Astrocyte of the cerebellum (primary cell): Measurements from ENCODE around the gene EPS8L2.

Experiments
- DNase-seq: peaks from one replicate; pipeline ENCODE4 v3.0.0-alpha.2; 2011; ENCODE audit warnings: low read depth
- H3K4me3 ChIP-seq: 2 replicates; pipeline ENCODE4 v1.5.1; 2011; ENCODE audit warnings: mild to moderate bottlenecking, low read depth, low read length, moderate library complexity
- in situ Hi-C: cut with HindIII; loops from 2 replicates; pipeline ENCODE4 v1.10.0; 2017; ENCODE audit warnings: low sequenced_read_pairs
- TF ChIP-seq, protein P1 (sequence below): IDR thresholded peaks from 2 replicates; pipeline ENCODE4 v1.5.1; 2012; ENCODE audit warnings: low read length, low read depth, moderate library complexity, mild to moderate bottlenecking; ENCODE audit errors: missing control alignments

EPS8L2 gene

DNA sequence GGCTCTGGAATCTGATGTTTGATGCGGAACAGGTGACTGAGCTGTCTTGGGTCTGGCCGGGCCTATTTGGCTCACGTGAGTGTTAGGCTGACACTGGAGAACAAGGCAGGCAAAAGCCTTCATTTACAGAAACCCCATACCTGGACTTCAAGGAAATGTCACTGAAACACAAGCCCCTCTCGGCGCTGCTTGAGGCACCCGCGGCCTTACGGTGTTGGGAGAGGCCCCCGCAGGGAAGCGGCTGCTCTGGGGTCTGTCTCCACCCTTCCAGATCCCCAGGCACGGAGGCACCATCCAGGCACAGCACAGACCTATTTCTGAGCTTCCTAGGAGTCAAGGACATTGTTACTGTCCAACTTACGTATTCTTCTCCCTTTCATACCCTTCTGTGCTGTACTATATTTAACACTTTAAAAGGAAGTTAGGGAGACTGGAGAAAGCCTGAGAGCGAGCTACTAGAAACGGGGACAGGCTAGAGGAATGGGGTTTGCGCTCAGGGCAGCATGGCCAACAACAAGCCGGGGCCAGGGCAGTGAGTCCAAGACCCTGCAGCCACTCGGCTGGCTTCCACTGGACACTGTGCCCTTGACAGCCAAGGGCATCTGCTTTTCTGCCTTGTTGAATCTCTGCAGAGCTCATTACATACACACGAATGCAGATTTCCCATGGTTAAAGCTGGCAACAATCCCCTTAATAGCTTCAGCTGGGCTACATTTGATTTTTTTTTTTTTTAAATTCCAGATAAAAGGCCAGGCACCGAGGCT is 45.2 kb upstream of the EPS8L2 start:
- TF ChIP-seq, protein P1, sequence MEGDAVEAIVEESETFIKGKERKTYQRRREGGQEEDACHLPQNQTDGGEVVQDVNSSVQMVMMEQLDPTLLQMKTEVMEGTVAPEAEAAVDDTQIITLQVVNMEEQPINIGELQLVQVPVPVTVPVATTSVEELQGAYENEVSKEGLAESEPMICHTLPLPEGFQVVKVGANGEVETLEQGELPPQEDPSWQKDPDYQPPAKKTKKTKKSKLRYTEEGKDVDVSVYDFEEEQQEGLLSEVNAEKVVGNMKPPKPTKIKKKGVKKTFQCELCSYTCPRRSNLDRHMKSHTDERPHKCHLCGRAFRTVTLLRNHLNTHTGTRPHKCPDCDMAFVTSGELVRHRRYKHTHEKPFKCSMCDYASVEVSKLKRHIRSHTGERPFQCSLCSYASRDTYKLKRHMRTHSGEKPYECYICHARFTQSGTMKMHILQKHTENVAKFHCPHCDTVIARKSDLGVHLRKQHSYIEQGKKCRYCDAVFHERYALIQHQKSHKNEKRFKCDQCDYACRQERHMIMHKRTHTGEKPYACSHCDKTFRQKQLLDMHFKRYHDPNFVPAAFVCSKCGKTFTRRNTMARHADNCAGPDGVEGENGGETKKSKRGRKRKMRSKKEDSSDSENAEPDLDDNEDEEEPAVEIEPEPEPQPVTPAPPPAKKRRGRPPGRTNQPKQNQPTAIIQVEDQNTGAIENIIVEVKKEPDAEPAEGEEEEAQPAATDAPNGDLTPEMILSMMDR, result no peak
- H3K4me3 ChIP-seq, result no peak overlapping the region
- DNase-seq, result no peak
- in situ Hi-C loops, result loop anchor here (25.0 kb wide), 1 partner anchor 101 kb away; no protein-coding TSS in a partner anchor

- peak; percentile 18 for DNase-seq
- in situ Hi-C loops, result loop anchor here (25.0 kb wide), 1 partner anchor 100 kb away; no protein-coding TSS in a partner anchor
- no peak overlapping the region for H3K4me3 ChIP-seq
- TF ChIP-seq, protein P1, result peak; percentile 68
Measured at GRCh38 chr11:662689-663274, 43.2 kb upstream of the EPS8L2 start.

DNA sequence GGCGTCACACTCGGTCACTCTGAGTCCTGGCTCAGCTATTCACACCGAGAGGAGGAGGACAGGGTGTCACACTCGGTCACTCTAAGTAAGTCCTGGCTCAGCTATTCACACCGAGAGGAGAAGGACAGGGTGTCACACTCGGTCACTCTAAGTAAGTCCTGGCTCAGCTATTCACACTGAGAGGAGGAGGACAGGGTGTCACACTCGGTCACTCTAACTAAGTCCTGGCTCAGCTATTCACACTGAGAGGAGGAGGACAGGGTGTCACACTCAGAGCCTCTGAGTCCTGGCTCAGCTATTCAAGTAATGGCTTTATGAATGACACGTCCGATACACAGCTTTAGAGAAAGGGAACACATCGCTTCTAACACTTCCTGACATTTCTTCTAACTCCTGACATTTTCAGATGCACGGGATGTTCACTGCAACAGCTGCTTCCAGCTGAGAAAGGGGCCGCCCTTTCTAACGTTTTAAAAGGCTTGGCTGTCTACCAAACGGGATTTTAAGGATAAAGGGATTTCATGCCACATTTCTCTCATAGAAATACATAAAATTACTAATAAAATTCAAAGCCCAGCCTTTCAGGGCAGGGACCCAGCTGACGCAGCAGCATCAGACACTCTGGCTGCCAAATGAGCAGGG is 40.8 kb upstream of the EPS8L2 start:
- TF ChIP-seq, protein P1, result no peak
- H3K4me3 ChIP-seq, result no peak overlapping the region
- in situ Hi-C loops, result loop anchor here (25.0 kb wide), 1 partner anchor 97 kb away; no protein-coding TSS in a partner anchor
- no peak for DNase-seq

DNA sequence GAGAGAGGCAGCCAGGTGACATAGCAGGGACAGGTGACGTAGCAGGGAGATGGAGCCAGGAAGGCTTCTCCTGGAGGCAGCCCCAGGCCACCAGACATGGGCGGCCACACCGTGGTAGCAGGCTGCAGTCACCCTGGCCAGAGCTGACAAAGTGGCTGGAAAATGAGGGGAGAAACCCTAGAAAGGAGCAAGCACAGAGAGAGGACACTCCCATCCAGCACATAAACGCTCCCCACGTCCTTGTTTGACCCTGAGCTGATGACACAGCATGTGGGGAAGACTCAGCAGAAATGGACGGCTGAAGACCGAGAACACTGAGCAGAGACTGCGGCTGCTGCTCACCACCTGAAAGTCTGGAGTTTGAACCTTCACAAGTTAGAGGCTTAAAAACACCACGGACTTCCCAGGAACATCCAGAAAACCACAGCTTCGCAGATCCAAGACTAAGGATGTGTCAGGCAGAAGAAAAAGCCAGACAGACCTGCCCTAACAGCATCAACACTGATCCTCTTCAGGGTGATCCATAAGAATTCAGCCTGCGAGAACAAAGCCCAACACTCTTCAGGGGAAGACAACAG is 40.2 kb upstream of the EPS8L2 start:
- no peak overlapping the region for H3K4me3 ChIP-seq
- in situ Hi-C loops, result loop anchor here (25.0 kb wide), 1 partner anchor 97 kb away; no protein-coding TSS in a partner anchor
- TF ChIP-seq, protein P1, result no peak
- no peak for DNase-seq

- TF ChIP-seq, protein P1, result no peak
- in situ Hi-C loops, result loop anchor here (25.0 kb wide), 1 partner anchor 88 kb away; no protein-coding TSS in a partner anchor
- H3K4me3 ChIP-seq, result no peak overlapping the region
- DNase-seq, result no peak
Measured at GRCh38 chr11:673866-674265, 32.2 kb upstream of the EPS8L2 start.

- in situ Hi-C loops, result loop anchor here (25.0 kb wide), 1 partner anchor 88 kb away; no protein-coding TSS in a partner anchor
- H3K4me3 ChIP-seq, result no peak overlapping the region
- TF ChIP-seq, protein P1, result no peak
- no peak for DNase-seq
Measured at GRCh38 chr11:674406-674805, 31.6 kb upstream of the EPS8L2 start.
